MCF 10A (cell line): ENCODE results near the gene TEX10. TPM values are rescaled to one million over a fixed set of nuclear protein-coding genes. Genes with fewer than 3 reads are reported as not detected.

Experiments used
- BruUV-seq: library from RNA; stranded (reverse); fragments of 400-500 nt; replicated peaks from 2 replicates; lab custom pipeline; 2021; lab: Mats Ljungman, UMichigan
- CTCF ChIA-PET: fragments of 300-600 bp; sonication (Branson Sonifier 250); formaldehyde crosslinking; extraction: SDS; loops from one replicate; lab custom pipeline; 2021; ENCODE audit warnings: antibody characterized with exemption, inconsistent platforms; lab: Yijun Ruan, JAX
- POLR2A ChIA-PET: fragments of 300-600, 350-650 bp; sonication (Branson Sonifier 250); formaldehyde crosslinking; extraction: SDS; loops from one replicate; lab custom pipeline; 2020; ENCODE audit warnings: antibody characterized with exemption, inconsistent platforms; lab: Yijun Ruan, JAX
- DNase-seq: peaks from one replicate; pipeline ENCODE4 v3.0.0-alpha.2; 2018; ENCODE audit not compliant: unreplicated experiment
- H3K27ac Mint-ChIP-seq: one replicate; pipeline ENCODE4 v1.8.0; 2022; ENCODE audit warnings: mild to moderate bottlenecking, low read depth, mixed read lengths; ENCODE audit not compliant: unreplicated experiment
- H3K27me3 Mint-ChIP-seq: one replicate; pipeline ENCODE4 v1.8.0; 2022; ENCODE audit warnings: mixed read lengths; ENCODE audit not compliant: insufficient read depth, unreplicated experiment
- H3K36me3 Mint-ChIP-seq: one replicate; pipeline ENCODE4 v1.8.0; 2022; ENCODE audit warnings: mild to moderate bottlenecking, moderate library complexity, mixed read lengths; ENCODE audit not compliant: insufficient read depth, unreplicated experiment
- H3K4me1 Mint-ChIP-seq: one replicate; pipeline ENCODE4 v1.8.0; 2022; ENCODE audit warnings: mixed read lengths; ENCODE audit not compliant: insufficient read depth, unreplicated experiment
- H3K4me3 Mint-ChIP-seq: one replicate; pipeline ENCODE4 v1.8.0; 2022; ENCODE audit warnings: mild to moderate bottlenecking, moderate library complexity, mixed read lengths; ENCODE audit not compliant: unreplicated experiment
- H3K9me3 Mint-ChIP-seq: one replicate; pipeline ENCODE4 v1.8.0; 2022; ENCODE audit warnings: mixed read lengths; ENCODE audit not compliant: unreplicated experiment
- CTCF ChIP-seq: fragments of 200-600 bp; IDR thresholded peaks from one replicate; pipeline ENCODE4 v1.8.0; 2022; ENCODE audit warnings: antibody characterized with exemption, mild to moderate bottlenecking; ENCODE audit not compliant: unreplicated experiment
- intact Hi-C: fragments of 100-400 bp; cut with micrococcal nuclease; formaldehyde crosslinking; loops from 2 replicates; pipeline ENCODE4 v1.14.1; 2022
- total RNA-seq: library from RNA; stranded (reverse); gene quantifications from 2 replicates; pipeline ENCODE4 v1.2.3, GENCODE V29; 2022

TEX10 gene
- total RNA-seq, 1 experiment from 2014 or later = 38.2 TPM

- Mint-ChIP-seq H3K27me3 (no peaks in the 10 kb centered on the region), H3K36me3 (peaks cover 85% of the 10 kb centered on the region), H3K27ac (no peak overlapping the region), H3K9me3 (peaks cover 7% of the 10 kb centered on the region), H3K4me3 (no peak overlapping the region), H3K4me1 (peaks cover 6% of the 10 kb centered on the region)
- no peak for DNase-seq
- POLR2A ChIA-PET = no interaction called here
- TF ChIP-seq CTCF = no peak
- no TSS peak for BruUV-seq
- CTCF ChIA-PET = no interaction called here
- intact Hi-C loops = no loop called here
Measured at GRCh38 chr9:100308965-100309564, 43.7 kb downstream of the TEX10 start.

GRCh38 chr9:100307080-100307479 lies 45.7 kb downstream of the TEX10 start:
- BruUV-seq = no TSS peak
- H3K36me3 Mint-ChIP-seq = peaks cover 85% of the 10 kb centered on the region

GRCh38 chr9:100306283-100306682 lies 46.5 kb downstream of the TEX10 start:
- no peak for DNase-seq
- BruUV-seq = no TSS peak
- Mint-ChIP-seq H3K27ac (no peak overlapping the region), H3K27me3 (no peaks in the 10 kb centered on the region), H3K9me3 (no peaks in the 10 kb centered on the region), H3K36me3 (peaks cover 83% of the 10 kb centered on the region), H3K4me3 (no peak overlapping the region), H3K4me1 (peaks cover 6% of the 10 kb centered on the region)
- ChIA-PET POLR2A (no interaction called here), CTCF (interaction anchor here (0.6 to 1.0 kb wide), 3 partner anchors 18 to 44 kb away, joined by 3 to 5 read pairs (median 3); no protein-coding TSS in a partner anchor)
- intact Hi-C loops = no loop called here
- TF ChIP-seq CTCF = no peak

More at GRCh38 chr9:100307080-100307479, 45.7 kb downstream of the TEX10 start:
- intact Hi-C loops = no loop called here
- Mint-ChIP-seq H3K27ac (no peak overlapping the region), H3K4me3 (no peak overlapping the region), H3K4me1 (peaks cover 6% of the 10 kb centered on the region), H3K27me3 (no peaks in the 10 kb centered on the region), H3K9me3 (no peaks in the 10 kb centered on the region)
- POLR2A ChIA-PET = no interaction called here
- DNase-seq = no peak
- no peak for TF ChIP-seq CTCF
- CTCF ChIA-PET = no interaction called here

- Mint-ChIP-seq H3K4me1 (no peaks in the 10 kb centered on the region), H3K36me3 (peaks cover 86% of the 10 kb centered on the region), H3K27ac (no peak overlapping the region), H3K27me3 (no peaks in the 10 kb centered on the region), H3K9me3 (no peaks in the 10 kb centered on the region), H3K4me3 (no peak overlapping the region)
- ChIA-PET CTCF (interaction anchor here (0.6 kb wide), 1 partner anchor 20 kb away, joined by 3 read pairs; no protein-coding TSS in a partner anchor), POLR2A (interaction anchor here (1.1 kb wide), 1 partner anchor 20 kb away, joined by 4 read pairs; no protein-coding TSS in a partner anchor)
- no peak for DNase-seq
- TF ChIP-seq CTCF = no peak
- no TSS peak for BruUV-seq
- intact Hi-C loops = no loop called here
Measured at GRCh38 chr9:100303747-100304146, 49.0 kb downstream of the TEX10 start.
